Measurements from ENCODE around the gene WNT7B.

WNT7B gene

DNA sequence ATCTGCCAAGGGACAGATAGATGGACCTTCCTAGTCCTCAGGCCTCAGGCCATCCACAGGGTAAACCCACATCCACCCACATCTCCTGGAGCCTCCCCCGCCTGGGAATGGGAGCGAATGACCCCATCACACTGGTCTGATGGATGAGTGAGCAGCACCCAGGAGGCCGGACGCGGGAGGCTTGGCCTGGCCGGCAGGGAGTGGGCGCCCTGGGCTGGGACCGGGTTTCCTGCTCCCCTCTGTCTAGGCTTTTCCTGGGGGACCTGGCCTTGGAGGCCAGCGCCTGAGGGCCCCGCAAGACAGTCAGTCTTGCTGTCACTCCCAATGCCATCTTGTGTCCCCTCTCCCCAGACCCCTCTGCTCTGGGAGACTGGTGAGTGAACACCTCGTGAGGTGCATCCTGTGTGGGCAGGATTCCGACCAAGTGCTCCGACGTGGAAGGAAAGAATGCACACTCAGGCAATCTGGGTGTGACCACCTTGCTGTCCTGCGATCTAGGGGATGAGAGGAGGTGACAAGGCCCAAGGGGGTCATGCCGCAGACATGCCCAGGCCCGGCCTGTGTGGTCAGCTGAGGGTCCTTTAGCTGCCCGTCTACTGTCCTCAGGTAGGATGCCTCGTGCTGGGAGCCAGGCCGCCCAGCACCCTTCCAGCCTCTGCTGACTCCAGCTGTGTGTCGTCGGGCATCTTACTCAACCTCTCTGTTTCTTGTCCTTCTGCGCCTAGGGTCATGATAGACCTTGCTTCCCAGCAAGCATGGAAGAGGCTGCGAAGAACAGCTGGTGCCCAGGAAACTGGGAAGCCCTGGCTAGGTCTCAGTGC is 26.5 kb upstream of the WNT7B start:
- TF ChIP-seq GATA2 (IDR thresholded peaks at IDR 0.05; ENCODE audit: low read depth, low read length) (no peak), GATA3 (IDR thresholded peaks at IDR 0.05; ENCODE audit: low read depth, low read length) (no peak)

DNA sequence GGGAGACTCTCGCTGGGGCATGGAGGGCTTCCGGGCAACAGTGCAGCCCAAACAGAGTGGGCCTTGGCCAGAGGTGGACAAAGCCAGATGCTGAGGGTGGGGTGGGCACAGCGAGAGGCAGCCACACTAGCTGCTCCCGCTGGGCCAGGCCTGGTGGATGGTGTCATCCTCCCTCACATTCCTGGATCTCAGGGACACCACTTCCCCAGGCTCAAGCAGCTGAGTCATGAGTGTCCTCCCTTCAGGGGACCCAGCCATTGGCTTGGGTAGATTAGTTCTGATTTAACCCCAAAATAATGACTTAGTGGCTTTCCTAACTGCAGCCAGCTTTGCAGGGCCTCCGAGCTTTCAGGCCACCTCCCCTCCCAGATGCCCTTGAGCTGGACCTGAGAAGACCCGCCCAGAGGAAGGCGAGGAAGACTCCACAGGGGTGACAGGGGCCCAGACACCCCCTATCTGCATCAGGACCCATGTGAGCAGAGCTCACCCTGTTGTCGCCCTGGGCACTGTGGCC is 25.9 kb upstream of the WNT7B start:
- TF ChIP-seq GATA2 (IDR thresholded peaks at IDR 0.05; ENCODE audit: low read depth, low read length) (no peak), GATA3 (IDR thresholded peaks at IDR 0.05; ENCODE audit: low read depth, low read length) (no peak)

DNA sequence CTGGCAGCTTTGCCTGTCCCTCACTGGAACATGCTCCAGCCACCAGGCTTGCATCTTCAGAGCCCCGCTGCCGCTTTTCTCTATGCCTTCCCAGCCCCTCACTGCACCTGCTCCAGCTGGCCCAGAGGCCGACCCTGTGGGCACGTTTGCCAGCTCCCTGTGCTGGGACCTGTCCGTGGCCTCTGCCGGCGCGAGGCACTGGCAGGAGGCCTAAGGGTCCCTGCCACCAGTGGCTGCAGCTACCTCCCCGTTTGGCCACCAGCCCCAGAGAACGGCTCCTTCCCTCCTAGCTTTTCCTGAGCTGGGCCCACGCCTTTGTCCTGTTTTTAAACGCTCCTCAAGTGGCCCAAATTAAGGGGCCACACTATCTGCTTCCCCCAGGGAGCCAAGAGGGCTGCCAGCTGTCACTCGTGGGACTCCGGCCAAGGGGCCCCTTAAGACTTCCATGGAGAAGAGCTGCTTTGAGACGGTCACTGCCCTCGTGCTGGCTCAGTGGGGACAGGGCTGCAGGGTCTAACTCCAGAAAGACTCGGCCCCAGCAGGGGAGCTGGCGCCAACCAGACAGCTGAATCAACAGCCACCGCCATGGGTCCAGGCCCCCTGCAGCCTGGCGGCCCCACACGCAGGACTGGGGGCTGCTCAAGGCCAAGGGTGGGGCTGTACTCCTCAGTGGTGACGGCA is 24.6 kb upstream of the WNT7B start:
- no peak for TF ChIP-seq GATA2 (IDR thresholded peaks at IDR 0.05; ENCODE audit: low read depth, low read length)
- TF ChIP-seq GATA3 (IDR thresholded peaks at IDR 0.05; ENCODE audit: low read depth, low read length) = no peak

DNA sequence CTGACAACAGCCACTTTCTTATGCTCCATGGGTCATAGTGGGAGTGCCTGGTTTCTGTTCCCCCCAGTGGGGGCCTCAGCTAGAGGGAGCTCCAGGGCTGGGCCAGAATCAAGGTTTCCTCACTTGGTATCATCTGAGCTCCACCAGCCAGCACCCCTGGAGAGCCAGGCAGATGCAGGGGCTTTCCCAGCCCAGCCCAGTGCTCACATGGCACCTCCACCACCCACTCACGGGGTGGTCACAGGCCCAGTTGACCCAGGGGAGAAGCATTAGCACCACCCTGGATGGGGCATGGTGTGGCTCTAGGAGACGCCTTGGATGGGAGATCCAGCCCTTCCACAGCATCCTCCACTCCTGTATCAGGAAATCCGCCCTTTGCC is 24.1 kb upstream of the WNT7B start:
- no peak for TF ChIP-seq GATA3 (IDR thresholded peaks at IDR 0.05; ENCODE audit: low read depth, low read length)
- TF ChIP-seq GATA2 (IDR thresholded peaks at IDR 0.05; ENCODE audit: low read depth, low read length) = no peak

DNA sequence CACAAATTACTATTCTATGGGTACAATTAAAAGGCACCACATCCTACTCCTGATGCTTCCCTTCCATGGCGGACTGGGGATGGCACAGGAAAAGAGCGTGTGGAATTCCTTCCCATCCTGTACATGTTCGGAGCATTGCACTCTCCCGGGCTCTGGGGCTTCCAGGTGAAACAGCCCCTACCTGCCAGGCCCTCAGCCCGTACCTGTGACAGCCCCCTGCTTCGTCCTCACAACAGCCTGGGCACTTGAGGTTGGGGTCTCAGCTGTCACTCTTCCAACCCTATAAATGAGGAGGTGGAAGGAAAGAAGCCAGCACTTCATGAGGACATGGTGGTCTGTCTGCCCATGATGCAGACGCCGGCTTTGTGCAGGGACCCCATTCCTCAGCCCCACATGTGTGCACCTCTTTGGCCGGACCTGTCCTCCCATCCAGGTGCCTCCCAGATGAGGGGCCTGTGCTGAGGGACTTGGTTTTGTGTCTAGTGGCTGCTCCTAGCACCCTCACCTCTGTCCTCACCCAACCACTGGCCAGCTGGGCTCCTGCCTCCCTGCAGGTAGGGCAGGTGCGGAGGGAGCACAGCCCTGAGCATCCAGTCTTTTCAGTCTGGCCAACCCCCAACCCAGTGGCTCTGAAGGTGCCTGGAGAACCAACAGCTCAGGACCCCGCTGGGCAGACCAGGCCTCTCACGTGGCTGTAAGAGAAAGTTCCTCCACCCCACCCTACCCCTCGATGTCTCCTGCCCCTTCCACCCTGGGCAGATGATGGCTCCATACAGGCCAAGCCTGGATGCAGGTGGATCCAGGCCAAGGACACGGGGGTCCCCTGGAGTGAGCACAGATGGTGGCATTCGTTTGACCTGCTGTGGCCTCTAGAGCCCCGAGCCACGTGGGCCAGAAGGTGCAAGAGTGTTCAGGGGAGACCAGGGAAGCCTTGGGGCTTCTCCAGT is 23.4 kb upstream of the WNT7B start:
- TF ChIP-seq GATA2 (IDR thresholded peaks at IDR 0.05; ENCODE audit: low read depth, low read length) (no peak), GATA3 (IDR thresholded peaks at IDR 0.05; ENCODE audit: low read depth, low read length) (no peak)

DNA sequence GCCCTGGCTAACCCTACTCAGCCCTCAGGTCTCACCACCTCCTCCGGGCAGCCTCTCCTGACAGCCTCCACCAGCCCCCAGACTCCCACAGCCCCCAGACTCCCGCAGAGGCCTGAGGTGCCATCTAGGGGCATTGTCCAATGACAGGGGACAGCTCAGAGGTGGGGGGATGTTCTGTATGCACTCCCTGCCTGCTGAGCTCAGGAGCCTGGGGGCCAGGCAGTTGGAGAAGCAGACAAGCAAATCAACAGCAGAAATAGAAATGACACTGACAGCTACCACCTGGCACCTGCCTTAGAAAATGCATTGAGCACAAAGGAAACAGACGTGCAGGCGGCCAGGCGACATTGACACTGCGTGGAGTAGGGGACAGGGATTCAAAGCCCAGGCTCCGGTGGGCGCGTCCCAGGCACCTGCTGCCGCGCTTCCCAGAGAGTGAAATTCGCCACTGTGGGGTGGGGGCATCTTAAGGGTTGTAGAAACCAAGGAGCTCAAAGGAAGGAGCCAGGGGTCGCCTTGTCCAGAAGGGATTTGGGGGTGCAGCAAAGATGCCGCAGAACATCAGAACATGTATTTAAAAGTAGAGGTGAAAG is 22.5 kb upstream of the WNT7B start:
- TF ChIP-seq GATA3 (IDR thresholded peaks at IDR 0.05; ENCODE audit: low read depth, low read length) = no peak
- no peak for TF ChIP-seq GATA2 (IDR thresholded peaks at IDR 0.05; ENCODE audit: low read depth, low read length)

DNA sequence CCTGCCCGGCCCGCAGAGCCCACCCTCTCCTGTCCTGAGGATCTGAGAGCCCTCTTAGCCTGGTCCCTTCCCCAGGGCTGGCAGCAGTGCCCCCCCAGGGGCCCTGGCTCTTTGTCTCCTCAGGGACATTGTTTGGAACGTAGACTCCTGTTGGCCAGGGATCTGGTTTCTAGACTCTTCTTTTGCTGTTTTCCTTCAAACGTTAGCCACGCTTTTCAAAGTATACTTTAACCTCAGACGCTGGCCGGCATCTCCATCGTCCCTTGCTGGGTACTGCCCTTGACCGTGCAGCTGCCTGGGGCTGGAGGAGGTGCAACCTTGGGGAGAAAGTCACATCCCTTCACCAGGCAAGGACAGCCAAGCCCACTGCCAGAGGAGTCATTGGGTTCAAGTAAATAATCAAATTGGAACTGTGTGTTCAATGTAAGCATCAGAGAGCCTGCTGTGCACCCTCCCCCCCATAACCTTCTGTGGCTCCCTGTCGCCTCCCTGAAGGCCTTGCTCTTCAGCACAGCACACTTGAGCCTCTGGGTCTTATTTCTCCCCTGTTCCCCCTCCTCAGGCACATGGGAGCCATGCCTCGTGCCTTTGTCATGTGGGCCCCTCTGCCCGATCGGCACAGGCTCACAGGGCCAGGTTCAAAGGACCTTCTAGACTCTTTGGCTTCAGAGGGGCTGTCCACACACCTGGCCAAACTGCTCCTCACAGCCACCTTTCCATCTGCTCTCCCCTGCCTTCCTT is 21.8 kb upstream of the WNT7B start:
- no peak for TF ChIP-seq GATA3 (IDR thresholded peaks at IDR 0.05; ENCODE audit: low read depth, low read length)
- TF ChIP-seq GATA2 (IDR thresholded peaks at IDR 0.05; ENCODE audit: low read depth, low read length) = no peak

DNA sequence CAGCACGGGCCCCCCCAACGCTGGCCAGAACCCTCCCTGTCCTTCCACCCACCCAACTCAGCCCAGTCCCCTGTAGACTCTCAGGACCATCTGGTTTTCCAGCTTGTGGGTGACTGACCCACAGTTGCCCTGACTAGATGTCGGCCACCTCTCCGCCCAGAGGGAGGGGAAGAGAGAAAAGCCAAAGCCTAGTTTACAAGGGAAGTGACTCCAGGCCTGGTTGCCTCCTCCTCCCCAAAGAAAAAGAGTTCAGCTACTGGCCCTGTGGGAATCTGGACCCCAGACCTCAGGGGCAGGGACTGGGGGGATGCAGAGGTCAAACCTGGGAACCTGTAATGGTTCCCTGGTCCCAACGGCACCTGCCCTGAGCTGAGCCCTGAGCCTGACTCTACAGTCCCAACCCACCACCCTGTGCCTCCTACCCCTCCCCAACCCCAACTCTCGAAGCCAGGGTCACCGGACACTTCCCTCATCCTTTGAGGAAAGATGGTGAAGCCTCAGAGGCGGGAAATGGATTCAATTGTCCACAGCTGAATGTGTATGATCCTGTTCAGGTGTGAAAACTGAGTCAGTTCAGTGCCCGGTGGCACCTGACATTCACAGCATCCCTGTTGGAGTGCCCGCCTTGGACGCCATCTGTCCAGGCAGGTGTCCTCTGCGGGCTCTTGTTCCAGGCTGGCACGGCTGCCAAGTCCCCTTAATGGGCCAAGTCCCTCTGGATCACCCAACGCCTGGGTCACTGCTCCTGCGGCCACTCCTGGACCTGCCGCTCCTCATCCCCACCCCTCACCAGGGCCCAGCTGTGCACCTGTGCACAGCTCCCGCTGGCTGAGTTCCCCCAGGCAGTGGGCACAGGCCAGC is 21.0 kb upstream of the WNT7B start:
- TF ChIP-seq GATA3 (IDR thresholded peaks at IDR 0.05; ENCODE audit: low read depth, low read length) = no peak
- no peak for TF ChIP-seq GATA2 (IDR thresholded peaks at IDR 0.05; ENCODE audit: low read depth, low read length)

DNA sequence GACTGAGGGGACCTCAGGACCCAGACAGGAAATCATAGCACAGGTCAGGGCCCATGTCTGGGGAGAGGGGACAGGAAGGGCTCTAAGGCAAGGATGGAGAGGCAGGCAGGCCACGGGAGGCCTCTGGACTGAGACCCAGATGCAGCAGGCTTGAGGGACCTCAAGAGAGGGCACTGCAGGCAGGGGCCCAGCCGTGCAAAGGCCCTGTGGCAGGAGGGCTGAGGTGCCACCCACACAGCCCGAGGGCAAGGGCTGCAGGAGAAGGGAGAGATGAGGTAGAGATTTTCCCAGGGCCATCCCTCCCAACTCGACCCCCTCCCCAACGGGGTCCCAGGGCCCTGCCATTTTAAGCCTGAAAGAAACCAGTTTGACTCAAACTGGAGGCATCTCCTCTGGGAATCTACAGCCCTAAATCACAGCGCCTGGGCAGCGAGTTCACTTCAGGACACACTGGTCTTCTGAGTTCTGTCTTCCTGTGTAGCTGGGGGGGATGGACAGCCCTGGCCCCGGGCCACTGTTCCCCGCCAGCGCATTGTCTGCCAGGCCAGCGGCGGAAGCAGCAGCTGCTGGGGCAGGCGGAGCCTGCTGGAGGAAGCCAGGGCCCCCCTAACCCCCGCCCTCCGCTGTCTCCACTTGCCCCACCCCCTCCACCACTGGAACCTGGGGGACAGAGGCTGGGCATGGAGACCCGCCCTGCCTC is 20.3 kb upstream of the WNT7B start:
- no peak for TF ChIP-seq GATA3 (IDR thresholded peaks at IDR 0.05; ENCODE audit: low read depth, low read length)
- no peak; the same call in 1 of the 2 replicates for TF ChIP-seq GATA2 (IDR thresholded peaks at IDR 0.05; ENCODE audit: low read depth, low read length)

DNA sequence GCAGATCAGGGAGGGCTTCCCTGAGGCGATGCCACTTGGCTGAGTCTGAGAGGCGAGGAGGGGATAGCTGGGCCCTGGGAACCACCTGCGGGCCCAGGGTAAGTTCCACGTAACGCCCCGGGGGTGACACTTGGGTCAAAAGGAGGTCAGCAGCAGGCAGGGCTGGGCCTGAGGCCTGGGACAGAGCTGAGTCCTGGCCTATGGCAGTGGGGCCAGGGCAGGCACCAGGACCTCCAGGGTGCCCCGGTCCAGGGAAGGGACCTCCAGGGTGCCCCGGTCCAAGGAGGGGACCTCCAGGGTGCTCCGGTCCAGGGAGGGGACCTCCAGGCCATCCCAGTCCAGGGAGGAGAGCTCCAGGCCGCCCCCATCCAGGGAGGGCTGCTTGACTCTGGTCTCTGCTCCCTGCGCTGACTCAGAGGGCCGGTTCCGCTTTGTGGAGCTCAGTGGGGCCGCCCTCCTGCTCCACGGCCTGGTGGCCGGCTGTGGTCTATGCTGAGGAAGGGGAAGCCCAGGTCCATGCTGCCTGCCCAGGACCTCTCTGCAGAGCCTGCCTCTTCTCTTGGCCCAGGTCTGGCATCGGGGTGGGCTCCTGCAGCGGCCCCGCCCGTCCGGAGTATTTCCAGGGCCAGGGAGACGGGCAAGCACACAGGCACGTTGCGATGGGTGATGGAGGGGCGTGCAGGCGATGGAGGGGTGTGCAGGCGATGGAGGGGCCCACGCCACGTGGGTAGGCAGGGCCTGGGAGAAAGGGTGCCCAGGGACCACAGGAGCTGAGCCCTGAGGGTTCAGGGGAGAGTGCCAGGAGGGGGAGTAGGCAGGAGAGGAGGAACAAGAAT is 19.5 kb upstream of the WNT7B start:
- TF ChIP-seq GATA2 (IDR thresholded peaks at IDR 0.05; ENCODE audit: low read depth, low read length) (no peak), GATA3 (IDR thresholded peaks at IDR 0.05; ENCODE audit: low read depth, low read length) (no peak)

Data from SH-SY5Y (cell line).